HG02623 (cell line): ENCODE results near the gene VWF.
"Not testable (repeated sequence)": the region's sequence is repeated elsewhere in the genome, so short reads cannot be mapped to it uniquely, and the experiment has no call there.

Experiments
- ATAC-seq: cut with Tn5 transposase; IDR thresholded peaks from one replicate; pipeline ENCODE4 v1.9.1; 2021; ENCODE audit warnings: moderate library complexity; ENCODE audit not compliant: unreplicated experiment

Gene VWF

DNA sequence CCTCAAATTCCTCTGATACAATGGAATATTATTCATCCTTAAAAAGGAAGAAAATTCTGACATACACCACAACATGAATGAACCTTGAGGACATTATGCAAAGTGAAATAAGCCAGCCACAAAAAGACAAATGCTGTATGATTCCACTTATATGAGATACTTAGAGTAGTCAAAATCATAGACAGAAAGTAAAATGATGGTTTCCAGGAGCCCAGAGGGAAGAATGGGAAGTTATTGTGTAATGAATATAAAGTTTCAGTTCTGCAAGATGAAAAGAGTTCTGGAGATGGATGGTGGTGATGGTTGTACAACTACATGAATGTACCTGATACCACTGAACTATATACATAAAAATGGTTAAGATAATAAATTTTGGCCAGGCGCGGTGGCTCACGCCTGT is 18.3 kb downstream of the VWF start:
- no peak for ATAC-seq

DNA sequence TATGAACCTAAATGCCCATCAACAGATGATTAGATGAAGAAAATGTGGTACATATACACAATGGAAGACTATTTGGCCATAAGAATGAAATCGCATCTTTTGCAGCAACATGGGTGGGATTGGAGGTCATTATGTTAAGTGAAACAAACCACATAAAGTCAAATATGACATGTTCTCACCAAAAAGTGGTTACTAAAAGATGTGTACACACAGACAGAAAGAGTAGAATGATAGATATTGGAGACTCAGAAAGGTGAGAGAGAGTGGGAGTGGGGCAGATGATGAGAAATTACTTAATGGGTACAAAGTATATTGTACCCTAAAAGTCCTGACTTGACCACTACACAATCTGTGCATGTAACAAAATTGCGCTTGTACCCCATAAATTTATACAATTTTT is 19.6 kb downstream of the VWF start:
- ATAC-seq = no peak

DNA sequence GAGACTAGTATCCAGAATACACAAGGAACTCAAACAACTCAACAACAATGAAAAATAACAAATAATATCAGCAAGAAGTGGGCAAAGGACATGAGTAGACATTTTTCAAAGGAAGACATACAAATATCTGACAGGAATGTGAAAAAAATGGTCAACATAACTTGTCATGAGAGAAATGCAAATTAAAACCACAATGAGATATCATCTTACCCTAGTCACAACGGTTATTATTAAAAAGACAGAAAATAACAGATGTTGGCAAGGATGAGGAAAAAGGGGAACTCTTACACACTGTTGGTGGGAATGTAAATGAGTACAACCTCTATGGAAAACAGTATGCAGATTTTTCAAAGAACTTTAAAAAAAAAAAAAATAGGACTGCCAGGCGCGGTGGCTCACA is 20.4 kb downstream of the VWF start:
- ATAC-seq = no peak

DNA sequence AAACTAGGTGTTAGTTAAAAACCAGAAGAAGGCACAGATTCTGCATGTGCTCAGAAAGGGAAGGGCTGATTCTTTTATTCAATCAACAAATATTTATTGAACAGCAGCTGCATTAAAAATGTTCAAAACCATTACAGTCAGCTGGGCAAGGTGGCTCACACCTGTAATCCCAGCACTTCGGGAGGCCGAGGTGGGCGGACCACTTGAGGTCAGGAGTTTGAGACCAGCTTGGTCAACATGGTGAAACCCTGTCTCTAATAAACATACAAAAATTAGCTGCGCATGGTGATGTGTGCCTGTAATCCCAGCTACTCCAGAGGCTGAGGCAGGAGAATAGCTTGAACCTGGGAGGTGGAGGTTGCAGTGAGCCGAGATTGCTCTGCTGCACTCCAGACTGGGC is 22.4 kb downstream of the VWF start:
- ATAC-seq = not testable (repeated sequence)

DNA sequence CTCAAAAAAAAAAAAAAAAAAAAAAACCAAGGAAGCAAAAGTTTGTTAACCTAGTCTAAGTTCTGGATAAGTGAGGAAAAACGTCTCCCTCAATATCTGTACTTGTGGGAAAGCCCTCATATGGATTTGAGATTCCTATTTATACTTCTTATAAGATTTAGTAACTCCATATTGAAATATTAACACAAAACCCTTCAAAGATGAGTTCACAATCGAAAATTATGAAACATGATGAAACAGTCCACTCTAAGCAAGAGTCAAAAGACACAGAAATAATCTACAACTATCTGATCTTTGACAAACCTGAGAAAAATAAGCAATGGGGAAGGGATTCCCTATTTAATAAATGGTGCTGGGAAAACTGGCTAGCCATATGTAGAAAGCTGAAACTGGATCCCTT is 25.2 kb downstream of the VWF start:
- ATAC-seq = no peak

DNA sequence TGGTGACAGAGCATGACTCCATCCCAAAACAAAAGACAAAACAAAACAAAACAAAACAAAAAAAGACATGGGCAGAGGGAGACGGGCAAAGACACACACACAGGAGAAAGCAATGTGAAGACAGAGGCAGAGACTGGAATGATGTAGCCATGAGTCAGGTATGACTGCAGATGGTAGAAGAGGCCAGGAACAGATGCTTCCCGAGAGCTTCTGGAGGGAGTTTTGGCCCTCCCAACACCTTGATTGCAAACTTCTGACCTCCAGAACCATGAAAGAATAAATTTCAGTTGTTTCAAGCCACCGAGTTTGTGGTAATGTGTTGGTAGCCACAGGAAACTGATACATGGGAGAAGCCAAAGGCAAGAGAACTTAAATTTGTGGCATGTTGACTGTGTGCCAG is 27.1 kb downstream of the VWF start:
- no peak for ATAC-seq

DNA sequence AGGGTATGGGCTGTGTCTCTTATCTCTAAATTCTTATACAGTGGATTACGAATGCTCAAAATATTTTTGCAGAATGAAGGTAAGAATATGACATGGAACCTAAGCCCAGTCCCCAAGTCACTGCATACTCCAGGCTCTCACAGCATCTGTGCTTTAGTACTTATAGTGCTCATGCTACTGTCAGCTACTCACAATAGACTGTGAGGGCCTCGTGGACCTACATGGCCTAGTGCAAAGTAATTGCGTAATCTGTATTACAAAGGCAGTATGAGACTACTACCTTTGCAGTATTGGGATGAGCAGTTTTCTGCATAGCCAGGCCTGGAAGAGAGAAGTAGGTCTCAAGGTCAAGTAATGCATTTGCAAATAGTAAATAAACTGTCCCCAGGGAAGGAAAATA is 27.9 kb downstream of the VWF start:
- no peak for ATAC-seq

DNA sequence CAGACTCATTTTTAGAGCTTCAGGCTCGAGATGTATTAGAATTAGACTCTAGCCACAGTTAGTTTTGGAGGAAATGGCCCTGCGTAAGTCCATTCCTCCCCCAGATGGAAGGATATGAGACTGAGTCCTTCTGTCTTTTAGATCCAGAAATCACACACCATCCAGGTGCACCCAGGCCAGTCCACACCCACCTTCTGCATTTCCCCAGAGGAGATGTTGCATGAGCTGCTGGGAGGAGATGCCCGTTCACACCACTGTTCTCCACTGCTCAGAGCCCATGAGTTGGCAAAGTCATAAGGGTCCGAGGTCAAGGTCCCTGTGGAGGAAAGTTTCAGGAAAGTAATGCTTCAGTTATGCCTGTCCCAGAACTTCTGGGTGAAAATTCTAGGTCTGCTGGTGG is 29.2 kb downstream of the VWF start:
- no peak for ATAC-seq

DNA sequence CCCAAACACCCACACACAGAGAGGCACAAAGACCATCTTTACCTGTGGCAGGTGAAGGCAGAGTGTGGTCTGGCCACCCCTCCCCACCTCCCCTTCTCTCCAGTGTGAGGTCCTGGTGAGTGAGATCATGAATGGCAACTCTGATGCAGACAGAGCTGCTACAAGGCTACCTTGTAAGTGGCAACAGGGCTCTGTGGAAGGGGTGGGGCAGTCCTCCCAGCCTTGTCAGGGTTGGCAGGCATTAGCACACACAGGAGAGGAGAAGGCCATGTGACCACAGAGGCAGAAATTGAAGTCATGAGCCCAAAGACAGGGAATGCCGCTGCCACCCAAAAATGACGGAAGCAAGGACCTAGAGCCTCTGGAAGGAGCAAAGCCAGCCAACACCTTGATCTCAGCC is 30.7 kb downstream of the VWF start:
- no peak for ATAC-seq

DNA sequence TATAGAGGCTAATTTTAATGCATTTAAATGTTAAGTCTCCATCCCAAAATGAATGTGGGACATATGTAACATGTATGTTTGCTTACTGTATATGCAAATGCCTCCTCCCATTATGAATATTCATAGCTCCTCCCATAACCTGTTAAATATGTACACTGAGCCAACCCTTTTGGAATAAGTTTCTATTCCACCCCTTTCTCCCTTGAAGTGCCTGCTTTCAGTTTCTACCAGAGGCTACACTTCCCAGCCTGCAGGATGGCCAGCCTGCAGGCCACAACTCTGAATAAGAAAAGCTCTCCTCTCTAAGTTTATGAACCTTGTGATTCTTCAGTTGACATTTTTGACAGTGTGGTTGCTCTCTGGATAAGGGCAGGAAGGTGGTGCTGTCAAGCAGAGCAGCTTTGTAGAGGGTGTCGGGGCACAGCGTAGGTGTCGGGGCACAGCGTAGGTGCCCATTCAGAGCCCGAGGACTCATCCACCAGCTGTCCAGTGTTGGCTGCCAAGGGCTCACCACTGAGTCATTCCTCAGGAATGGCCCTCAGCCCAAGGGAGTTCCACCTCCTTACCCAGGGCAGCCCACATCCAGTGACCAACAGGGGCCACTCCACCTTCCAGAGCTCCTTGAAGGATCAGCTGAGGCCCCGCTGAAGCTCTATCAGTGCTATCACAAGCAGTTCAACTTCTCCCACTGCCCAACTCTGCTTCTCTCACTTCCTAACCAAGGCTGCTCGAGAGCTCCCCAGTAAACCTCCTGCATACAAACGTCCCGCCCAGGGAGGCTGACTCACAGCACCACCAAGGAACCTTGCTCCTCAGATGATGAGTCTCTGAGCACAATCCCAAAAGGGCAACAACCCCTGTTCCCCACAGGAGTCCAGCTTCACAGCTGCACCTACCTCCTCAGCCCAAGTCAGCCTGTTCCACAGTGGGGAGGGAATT is 31.4 kb downstream of the VWF start:
- no peak for ATAC-seq

DNA sequence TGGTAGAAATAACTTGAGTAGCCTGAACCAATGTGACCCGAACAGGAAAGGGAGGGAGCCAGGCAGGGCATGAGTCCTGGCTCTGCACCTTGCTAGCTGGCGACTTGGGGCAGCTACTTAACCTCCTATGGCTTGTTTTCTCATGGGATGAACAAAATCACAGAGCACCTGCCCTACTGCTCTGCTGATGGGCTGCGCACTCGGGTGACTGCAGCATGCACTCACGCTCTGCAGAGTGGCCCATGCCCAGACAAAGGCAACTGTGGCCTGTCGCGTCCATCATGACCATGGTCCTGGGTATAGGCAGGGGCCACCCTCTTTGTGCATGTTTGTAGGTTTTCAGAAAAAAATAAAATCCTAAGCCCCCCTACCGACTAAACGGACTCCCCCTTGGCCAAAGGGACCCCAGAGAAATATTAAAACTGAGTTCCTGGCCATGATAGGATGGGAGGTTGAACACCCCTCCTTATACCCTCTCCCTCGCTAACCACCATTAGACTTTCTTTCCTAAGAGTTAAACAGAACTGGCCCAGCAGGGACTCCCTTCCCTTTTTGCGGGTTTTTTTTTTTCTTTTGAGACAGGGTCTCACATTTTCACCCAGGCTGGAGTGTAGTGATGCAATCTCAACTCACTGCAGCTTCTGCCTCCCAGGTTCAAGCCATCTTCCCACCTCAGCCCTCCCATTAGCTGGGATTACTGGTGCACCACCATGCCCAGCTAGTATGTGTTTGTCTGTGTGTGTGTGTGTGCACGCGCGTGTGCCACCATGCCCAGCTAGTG is 32.5 kb downstream of the VWF start:
- no peak for ATAC-seq

DNA sequence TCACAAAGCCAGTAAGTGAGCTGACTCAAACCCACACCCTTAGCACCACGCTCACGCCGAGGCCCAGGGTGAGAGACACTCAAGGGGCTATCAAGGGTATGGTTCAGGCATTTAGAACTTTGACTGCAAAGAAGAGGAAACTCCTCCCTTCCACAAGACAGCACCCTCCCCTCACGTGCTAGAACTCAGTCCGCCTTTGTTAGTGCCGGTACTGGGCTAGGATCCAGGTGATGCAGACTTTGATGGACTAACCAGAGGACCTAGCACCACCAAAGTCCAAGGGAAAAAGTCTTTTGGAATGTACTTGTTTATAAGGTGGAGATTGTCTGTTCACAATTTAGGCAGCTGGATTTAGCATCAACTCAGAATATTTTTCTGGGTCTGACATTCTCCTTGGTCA is 33.7 kb downstream of the VWF start:
- ATAC-seq = no peak

DNA sequence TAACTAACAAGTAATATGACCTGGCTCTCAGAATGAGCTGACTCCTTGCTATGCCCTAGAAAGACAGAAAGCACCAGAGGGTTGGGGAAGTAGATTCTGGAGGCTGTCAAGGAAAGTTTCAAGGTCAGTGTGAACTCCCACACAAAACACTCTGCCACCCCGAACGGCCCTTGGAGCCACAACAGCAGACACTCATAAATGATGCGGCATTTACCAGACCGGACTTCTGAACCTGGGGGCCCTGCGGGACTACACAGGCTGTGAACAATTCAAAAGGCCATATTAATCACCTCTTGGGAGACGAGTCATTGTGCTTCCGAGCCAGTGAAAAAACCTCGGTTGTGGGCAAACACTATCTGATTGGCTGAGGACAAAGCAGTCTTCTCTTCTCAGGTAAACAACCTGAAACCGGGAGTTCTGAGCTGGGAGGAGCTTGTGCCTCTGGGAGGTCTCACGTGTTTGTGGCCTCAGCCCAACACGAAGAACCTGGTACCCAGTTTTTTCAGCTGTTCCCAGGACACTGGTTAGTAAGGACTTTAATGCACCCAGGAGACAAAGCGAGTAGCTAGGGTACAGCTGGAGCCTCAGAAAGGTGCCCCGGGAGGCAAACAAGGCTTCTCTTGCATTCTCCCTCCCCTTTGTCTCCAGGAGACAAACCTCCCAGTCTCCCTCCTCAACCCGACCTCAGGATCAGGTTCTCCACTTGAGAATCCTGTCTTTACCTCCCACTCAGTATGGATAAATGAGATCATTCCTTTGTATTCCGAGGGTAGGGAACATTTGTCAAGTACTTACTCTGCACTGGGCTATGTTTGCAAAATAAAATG is 35.3 kb downstream of the VWF start:
- ATAC-seq = no peak

DNA sequence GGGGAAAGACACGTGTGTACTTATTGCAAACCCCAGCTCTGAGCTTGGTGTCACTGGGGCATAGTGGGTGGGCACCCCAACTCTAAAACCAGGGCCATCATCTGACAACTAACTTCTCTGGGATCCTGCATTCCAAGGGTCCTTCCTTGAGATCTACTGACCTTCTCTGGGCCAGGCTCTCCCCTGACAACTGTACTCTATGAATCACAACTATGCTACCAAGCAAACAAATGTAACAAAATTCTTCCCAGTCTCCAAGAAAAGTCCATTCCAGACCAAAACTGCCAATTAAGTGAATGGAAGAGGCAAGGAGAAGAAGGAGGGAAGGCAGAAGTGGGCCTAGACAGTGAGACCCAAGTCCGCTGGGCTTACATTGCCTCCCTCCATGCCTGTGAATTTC is 38.2 kb downstream of the VWF start:
- ATAC-seq = no peak

DNA sequence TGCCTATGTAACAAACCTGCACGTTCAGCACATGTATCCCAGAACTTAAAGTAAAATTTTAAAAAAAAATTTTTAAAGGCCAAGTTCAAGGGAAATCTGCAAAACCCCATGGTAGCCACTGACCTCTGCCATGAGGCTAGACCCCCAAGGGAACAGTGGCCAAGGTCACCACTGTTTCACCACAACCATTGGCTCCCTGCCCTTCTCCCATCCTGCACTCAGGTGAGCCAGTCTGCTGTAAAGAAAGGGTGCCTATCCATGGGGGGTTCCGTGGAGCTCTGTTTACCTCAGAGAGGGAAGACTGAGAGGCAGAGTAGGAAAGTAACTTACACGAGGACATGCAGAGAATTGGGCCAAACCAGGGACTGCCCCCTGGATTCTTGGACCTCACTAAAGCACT is 38.6 kb downstream of the VWF start:
- no peak for ATAC-seq

DNA sequence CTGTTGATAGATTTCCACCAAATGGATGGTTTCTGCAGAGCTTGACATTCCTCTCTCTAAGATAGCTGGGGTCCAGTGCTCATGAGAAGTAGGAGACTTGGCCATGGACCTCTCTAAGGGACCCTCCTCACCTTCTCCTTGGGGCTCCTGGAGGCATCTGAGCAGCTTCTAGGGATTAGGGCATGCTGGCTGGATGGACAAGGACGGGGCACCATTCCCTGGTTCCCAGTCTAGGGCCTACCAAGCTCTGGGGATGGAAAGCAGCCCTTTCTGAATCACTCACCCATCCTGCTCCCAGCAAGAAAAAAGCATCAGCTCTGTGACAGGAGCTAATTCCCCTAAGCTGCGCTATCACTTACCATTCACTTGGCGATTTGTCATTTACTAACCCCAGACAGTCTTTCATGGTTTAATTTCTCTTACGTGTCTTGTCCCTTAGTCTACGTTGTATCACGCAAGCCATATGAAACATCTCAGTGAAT is 39.5 kb downstream of the VWF start:
- ATAC-seq = no peak

DNA sequence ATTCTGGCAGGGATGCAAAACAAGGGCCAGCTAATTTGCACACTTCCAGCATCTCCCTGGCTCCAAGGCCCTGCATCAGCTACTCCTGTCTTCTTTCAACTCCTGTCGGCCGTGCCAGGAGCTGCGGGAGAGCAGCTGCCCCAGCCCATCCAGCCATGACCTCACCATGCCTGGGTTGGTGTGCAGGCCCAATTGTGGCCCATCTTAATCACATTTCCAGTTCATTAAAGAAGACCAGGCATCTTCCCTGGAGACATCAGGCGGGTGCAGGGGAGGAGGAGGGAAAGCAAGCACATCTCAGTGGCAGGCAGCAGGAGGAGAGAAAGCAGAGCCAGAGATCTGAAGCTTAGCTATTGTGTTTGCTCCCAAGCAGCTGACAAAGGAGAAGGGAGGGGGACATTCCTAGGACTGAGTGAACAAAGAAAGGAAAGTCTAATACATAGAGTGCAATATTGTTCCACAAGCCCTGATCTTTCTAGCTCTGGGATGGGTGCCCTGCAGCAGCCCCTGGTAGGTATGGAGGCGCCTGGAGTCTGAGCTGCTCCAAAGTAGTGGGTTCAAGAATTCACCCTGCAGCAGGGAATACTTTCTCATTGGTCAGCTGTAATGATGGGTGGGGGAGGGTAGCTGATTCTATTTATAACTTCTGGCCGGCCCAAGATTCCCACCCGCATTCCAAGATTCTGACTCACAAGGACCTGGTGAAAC is 40.1 kb downstream of the VWF start:
- no peak for ATAC-seq

DNA sequence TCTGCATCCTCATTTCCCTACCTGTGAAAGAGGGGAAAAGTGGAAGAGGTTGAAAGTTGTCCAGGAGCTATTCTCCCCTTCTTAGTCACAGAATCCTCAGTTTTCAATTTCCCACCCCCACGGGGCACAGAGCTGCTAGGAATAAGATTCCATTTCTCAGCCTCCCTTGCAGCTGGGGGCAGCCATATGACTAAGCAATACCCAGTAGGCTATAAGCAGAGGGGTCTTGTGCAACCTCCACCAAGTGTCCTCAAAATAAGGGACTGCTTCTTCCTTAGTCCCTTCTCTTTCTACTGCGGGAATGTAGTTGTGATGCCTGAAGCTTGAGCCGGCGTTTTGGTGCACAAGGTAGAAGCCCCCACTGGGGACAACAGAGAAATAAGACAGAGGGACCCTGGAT is 40.9 kb downstream of the VWF start:
- no peak for ATAC-seq

DNA sequence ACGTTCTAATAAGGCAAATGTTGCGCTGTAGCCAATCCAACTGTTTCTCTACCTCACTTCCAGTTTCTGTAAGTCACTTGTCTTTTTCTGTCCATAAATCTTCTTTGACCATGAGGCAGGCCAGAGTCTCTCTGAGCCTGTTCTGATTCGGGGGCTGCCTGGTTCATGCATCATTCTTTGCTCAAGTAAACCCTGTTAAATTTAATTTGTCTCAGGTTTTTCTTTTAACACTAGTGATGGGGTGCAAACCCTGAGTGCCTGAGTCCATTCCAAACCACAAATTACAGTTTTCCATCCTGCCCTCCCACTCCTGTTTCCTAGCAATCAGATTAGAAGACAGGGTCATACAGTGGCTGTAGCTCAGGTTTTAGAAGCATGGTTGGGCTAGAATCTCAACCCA is 41.9 kb downstream of the VWF start:
- no peak for ATAC-seq

DNA sequence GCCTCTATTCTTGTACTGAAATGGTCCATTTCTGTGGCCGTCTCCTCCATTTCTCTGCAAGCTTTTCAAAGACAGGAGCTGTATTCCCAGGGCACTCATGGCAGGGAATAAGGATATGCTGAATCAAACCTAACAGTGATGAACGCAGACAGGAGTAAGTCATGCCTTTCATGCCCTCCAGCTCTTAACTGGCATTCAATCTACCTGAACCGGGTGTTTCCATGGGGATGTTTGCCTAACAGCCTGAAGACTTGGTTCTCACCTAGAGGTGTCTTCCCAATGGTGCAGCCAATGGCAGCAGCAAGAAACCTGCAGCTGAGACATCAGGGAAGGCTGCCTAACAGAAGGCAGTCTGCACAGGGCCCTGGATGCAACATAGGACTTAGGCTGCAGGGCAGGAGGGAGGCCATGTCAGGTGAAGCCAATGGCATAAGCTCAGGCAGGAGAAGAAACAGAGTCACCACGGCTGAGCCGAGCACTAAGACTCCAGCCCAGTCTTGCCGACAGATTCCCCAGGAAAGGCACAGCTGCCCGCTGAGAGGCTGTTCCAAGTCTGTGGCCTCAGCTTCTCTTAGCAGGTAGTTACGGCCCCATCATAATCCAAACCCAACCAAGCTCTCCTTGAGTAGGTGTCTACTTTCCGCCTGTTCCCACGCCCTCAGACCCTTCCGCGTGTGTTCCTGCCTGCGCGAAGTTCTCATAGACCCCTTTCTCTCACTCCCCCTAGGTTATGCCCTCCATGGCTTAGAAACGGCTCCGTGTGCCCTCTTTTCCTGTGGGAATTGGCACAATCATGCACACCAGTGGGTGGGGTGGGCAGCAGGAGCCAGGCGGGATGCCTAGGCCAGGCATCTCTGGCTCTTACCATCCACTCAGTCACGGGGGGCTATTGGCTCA is 44.1 kb downstream of the VWF start:
- ATAC-seq = no peak
